GM19035 (cell line): ENCODE data around the gene ARSB.
A peak's percentile ranks its signal among the peaks of the same experiment; 100 is the strongest.
"Not testable (repeated sequence)": the region's sequence is repeated elsewhere in the genome, so short reads cannot be mapped to it uniquely, and the experiment has no call there.

Experiments
- ATAC-seq: cut with Tn5 transposase; IDR thresholded peaks from one replicate; pipeline ENCODE4 v1.9.1; 2021; ENCODE audit not compliant: unreplicated experiment

Gene ARSB

DNA sequence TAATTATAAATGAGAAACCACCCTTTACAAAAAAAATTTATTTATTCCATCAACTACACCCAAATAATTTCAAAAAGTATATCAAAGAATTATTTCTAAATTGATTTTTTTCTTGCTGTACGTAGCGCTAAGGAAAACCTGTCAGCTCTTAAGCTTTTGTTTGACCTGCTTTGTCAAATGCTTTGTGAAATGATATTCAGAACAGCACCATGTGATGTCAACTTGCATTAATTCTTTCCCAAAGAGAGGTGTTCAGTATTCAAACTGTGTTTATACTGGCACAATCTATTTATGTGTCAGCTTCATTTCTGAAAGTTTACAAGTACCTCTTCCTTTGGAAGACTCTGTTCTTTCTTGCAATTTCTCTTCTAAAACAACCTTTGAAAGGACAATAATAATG, 12.0 kb upstream of the ARSB start:
- no peak for ATAC-seq

GRCh38 chr5:78995521-78996007, 10.5 kb upstream of the ARSB start:
- no peak for ATAC-seq

GRCh38 chr5:78993165-78993564, 8.1 kb upstream of the ARSB start:
- no peak for ATAC-seq

DNA sequence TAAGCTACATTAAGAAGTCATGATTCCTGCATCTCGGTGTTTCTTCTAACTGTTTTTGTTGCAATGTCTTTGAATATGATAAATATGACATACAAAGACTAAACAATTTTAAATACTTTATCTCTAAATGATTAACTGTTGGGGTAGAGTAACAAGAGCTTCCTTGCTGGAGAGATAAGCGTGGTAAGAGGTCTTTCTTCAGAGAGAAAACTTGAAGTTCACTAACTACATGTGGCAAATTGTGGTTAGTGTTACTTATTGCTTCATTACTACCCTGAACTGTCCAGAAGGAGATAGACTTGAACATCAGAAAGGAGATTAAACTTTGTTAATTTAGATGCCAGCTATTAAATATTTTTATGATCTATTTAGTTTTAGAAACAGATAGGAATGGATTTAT, 7.0 kb upstream of the ARSB start:
- no peak for ATAC-seq

GRCh38 chr5:78989080-78989479, 4.0 kb upstream of the ARSB start:
- ATAC-seq: no peak

GRCh38 chr5:78985725-78986223, 664 bp upstream of the ARSB start:
- ATAC-seq: peak; percentile 48

GRCh38 chr5:78984439-78985115, 533 bp downstream of the ARSB start:
- ATAC-seq: peak; percentile 49

DNA sequence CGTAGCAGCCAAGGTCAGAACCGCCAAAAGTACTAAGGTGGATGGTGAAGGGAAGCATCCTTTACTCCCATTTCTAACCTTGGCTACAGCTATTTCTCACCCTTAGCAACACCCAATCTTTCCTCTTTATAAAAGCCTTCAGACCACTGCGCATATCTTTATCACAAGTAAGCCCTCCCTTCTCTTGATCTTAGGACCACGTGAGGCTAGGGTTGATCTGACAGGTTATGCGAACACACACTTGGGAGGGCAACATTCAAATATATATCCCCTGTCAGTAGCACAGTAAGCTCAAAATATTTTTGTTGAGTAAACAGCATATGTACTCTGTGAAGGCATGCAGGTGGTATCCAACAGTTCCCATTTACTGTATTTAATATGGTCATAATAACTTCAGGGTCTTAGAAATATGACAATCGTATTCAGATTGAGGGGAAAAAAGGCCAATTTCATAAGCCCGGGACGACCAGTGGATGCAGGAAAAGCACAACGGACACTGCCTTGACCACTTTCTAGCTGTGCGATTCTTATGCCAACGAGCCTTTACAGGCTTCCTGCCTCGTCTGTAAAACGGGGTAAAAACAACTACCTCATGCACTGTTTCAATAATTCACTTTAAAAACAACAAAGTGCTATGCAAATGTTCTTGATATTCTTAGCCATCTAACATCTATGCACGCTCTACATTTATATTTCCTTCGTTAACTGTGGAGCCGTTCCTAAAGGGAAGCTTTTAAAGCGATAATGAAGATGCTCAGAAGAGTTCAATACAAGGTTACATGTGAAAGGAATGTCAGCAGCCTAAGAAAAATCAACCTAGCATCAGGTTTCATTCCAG, 1.3 kb downstream of the ARSB start:
- ATAC-seq: peak; percentile 6

GRCh38 chr5:78983194-78983593, 1.9 kb downstream of the ARSB start:
- ATAC-seq: not testable (repeated sequence)

GRCh38 chr5:78979909-78980308, 5.2 kb downstream of the ARSB start:
- ATAC-seq: no peak

- ATAC-seq: no peak
These were observed 5.9 kb downstream of the ARSB start for GRCh38 chr5:78979117-78979742.

DNA sequence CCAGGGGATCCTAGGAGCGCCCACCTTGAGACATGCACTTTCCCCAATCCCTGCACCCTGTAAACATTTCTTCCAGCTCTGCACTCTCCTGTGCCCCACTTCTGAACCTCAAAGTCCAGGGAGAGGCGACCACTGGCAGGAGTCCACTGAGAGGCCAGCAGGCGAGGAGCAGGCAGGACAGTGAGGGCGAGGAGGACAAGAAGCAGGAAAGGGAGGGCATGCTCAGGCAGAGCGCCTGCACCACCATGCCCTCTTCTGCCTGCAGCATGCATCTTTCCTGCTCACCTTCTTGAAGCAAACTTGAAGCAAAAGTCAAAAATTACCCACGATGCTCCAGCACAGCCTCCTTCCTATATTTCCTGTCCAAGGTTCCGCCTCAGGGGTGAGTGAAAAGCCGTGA, 10.1 kb downstream of the ARSB start:
- no peak for ATAC-seq

DNA sequence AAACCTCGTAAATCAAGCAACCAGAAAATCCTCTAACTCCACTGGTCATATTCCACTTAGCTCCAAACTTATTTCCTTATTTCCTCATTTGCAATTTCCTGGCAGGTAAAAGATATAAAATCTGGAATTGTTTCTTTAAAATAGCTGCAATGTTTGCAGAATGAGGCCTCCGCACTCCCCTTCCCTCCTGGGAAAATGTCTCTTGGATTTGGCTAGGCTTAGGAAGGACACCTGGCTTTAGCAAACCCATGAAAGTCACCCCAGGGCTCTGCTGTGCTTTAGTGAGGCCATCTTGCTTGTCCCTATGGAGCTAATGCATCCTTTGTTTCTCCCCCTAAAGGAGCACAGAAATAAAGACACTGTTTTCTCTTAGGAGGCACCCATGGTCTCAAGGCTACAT, 10.5 kb downstream of the ARSB start:
- ATAC-seq: no peak

GRCh38 chr5:78974011-78974410, 11.1 kb downstream of the ARSB start:
- no peak for ATAC-seq

- ATAC-seq: no peak
These were observed 12.3 kb downstream of the ARSB start for GRCh38 chr5:78972654-78973428.

DNA sequence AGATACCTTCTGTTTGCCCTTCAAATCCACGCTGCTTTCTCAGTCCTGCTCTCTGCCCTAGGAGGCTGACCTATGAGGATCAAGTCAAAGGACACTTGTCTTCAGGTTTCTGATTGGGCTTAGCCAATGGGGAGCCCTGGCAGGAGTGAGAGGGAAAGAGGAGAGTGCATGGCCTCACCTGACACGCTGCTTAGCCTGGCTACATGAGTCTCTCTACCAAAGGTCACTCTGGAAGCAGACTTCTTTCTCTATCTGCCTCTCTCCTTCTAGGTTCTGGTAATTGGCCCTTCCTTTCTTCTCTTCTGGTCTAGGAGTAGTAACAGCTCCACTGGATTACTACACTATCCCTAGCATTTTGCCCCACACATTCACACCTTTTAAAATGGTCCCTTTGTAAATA, 13.1 kb downstream of the ARSB start:
- ATAC-seq: no peak

DNA sequence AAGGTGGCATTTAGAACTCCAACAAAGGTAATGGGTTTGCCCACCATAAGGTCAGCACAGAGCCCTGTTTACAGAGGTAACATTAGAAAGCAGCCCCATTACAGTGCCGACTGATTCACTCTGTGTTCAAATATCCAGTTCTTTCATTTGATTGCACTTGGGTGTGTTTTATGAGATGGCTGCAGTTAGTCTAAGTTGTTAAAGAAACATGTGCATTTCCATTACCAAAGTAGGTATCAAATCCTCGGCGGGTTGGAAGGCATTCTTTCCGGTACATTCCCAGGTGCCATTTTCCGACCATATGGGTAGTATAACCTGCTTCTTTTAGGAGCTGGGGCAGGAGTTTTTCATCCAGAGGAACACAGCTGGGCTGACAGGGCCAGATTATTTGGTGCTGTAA, 16.3 kb downstream of the ARSB start:
- no peak for ATAC-seq

DNA sequence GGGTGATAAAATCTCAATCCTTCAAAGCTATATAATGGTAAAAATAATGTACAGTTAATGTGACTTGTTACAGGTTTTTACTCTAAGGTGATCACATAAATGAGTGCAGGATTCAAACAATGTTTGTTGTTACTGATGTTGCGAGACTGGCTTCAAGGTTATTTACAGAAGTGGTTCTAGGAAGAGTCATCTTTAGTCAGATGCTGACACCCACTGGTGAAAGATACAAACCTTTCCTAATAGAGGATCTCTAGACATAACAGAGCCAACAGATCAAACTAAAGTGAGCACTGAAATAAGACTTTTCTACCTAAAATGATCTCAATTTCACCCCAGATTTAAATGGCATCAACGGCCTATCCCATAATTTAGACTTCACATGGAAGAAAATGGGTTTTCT, 20.2 kb downstream of the ARSB start:
- no peak for ATAC-seq

DNA sequence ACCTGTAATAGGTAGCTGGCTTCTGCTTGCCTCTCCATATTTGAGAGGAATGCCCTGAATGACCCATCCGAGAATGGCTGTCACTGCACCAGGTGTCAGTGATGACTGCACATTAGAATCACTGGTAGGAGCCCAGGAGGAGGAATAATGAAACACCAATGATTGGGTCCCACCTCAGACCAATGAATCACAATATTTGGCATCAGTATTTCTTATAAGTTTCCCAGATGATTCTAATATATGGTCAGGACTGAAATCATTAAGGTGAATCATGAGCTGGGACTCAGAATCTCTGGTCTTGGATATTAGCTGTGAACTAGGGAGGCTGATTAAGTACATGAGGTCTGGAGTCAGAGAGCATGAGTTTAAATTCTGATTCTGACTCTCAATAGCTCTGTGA, 23.4 kb downstream of the ARSB start:
- ATAC-seq: no peak

DNA sequence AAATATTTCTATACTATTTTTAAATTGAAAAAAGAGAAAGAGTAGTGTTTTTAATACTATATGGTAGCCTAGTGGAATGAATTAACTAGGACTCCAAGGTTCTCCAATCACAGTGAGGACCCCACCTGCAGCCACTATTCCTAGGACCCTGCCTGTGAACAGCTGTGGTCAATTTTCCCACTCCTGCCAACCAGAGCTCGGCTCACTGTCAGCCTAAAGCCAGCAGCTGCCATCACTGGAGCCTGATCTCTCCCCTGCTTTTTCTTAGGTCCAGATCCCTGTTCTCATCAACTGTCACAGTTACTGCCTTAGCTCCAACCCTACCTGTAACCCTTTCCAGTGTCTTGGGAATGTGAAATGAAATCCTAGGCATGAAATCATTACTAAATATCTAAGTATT, 25.3 kb downstream of the ARSB start:
- ATAC-seq: no peak
